Measurements from ENCODE around the gene STMN3.
"Not testable (repeated sequence)": the region's sequence is repeated elsewhere in the genome, so short reads cannot be mapped to it uniquely, and the experiment has no call there.

The STMN3 gene

GRCh38 chr20:63679799-63680305 lies 26.6 kb upstream of the STMN3 start:
- DNase-seq (ENCODE audit: insufficient read length, low spot score) (no peak), FAIRE-seq (no peak)

GRCh38 chr20:63678667-63679465 lies 25.6 kb upstream of the STMN3 start:
- FAIRE-seq (no peak), DNase-seq (ENCODE audit: insufficient read length, low spot score) (no peak)

GRCh38 chr20:63678071-63678470 lies 24.8 kb upstream of the STMN3 start:
- DNase-seq (ENCODE audit: insufficient read length, low spot score) (no peak), FAIRE-seq (no peak)

GRCh38 chr20:63675681-63676368 lies 22.6 kb upstream of the STMN3 start:
- DNase-seq (ENCODE audit: insufficient read length, low spot score) (no peak), FAIRE-seq (no peak)

- no peak for FAIRE-seq
Observed at GRCh38 chr20:63673951-63674350, 20.7 kb upstream of the STMN3 start.

GRCh38 chr20:63672666-63673065 lies 19.4 kb upstream of the STMN3 start:
- FAIRE-seq, result no peak

More at GRCh38 chr20:63673951-63674350, 20.7 kb upstream of the STMN3 start:
- no peak for DNase-seq (ENCODE audit: insufficient read length, low spot score)

GRCh38 chr20:63671695-63672094 lies 18.5 kb upstream of the STMN3 start:
- DNase-seq (ENCODE audit: insufficient read length, low spot score); FAIRE-seq: not testable (repeated sequence)

More at GRCh38 chr20:63672666-63673065, 19.4 kb upstream of the STMN3 start:
- DNase-seq (ENCODE audit: insufficient read length, low spot score), result no peak

GRCh38 chr20:63668351-63668750 lies 15.1 kb upstream of the STMN3 start:
- FAIRE-seq, result no peak

GRCh38 chr20:63667858-63668257 lies 14.6 kb upstream of the STMN3 start:
- no peak for FAIRE-seq

More at GRCh38 chr20:63668351-63668750, 15.1 kb upstream of the STMN3 start:
- no peak for DNase-seq (ENCODE audit: insufficient read length, low spot score)

GRCh38 chr20:63665708-63666107 lies 12.5 kb upstream of the STMN3 start:
- FAIRE-seq, result no peak

More at GRCh38 chr20:63667858-63668257, 14.6 kb upstream of the STMN3 start:
- no peak for DNase-seq (ENCODE audit: insufficient read length, low spot score)

GRCh38 chr20:63664861-63665594 lies 11.8 kb upstream of the STMN3 start:
- DNase-seq (ENCODE audit: insufficient read length, low spot score) (no peak), FAIRE-seq (no peak)

More at GRCh38 chr20:63665708-63666107, 12.5 kb upstream of the STMN3 start:
- no peak for DNase-seq (ENCODE audit: insufficient read length, low spot score)

- DNase-seq (ENCODE audit: insufficient read length, low spot score), result no peak
- no peak for FAIRE-seq
Observed at GRCh38 chr20:63664143-63664851, 11.1 kb upstream of the STMN3 start.

- DNase-seq (ENCODE audit: insufficient read length, low spot score), result no peak
- FAIRE-seq, result no peak
Observed at GRCh38 chr20:63663332-63664066, 10.3 kb upstream of the STMN3 start.

GRCh38 chr20:63662813-63663189 lies 9.6 kb upstream of the STMN3 start:
- FAIRE-seq (no peak), DNase-seq (ENCODE audit: insufficient read length, low spot score) (no peak)

GRCh38 chr20:63661959-63662812 lies 9.0 kb upstream of the STMN3 start:
- FAIRE-seq, result no peak
- DNase-seq (ENCODE audit: insufficient read length, low spot score), result no peak

GRCh38 chr20:63661108-63661507 lies 7.9 kb upstream of the STMN3 start:
- FAIRE-seq (no peak), DNase-seq (ENCODE audit: insufficient read length, low spot score) (no peak)

- DNase-seq (ENCODE audit: insufficient read length, low spot score) (no peak), FAIRE-seq (no peak)
Observed at GRCh38 chr20:63660622-63661021, 7.4 kb upstream of the STMN3 start.

- not testable (repeated sequence) for FAIRE-seq; DNase-seq (ENCODE audit: insufficient read length, low spot score)
Observed at GRCh38 chr20:63660174-63660573, 7.0 kb upstream of the STMN3 start.

GRCh38 chr20:63659370-63659769 lies 6.1 kb upstream of the STMN3 start:
- FAIRE-seq (no peak), DNase-seq (ENCODE audit: insufficient read length, low spot score) (no peak)

All from GM19239 (cell line).